PFSK-1 (cell line): ENCODE data around the gene SLC43A2.

Source experiments
- FOXP2 ChIP-seq: optimal IDR thresholded peaks from 2 replicates; pipeline ENCODE3; 2011; ENCODE audit warnings: borderline replicate concordance, control low read depth, inconsistent platforms; ENCODE audit not compliant: insufficient read depth; ENCODE audit errors: extremely low read length, extremely low read depth
- POLR2AphosphoS5 ChIP-seq: IDR thresholded peaks from 2 replicates; pipeline ENCODE4 v1.6.1; 2012; ENCODE audit warnings: low read depth, mild to moderate bottlenecking, control low read depth, low read length, moderate library complexity
- REST ChIP-seq, 2 experiments: IDR thresholded peaks; 2 replicates each; pipeline versions ENCODE4 v1.6.1 to v1.8.0; 2011 to 2012; ENCODE audit warnings: low read depth in 2 of 2, low read length in 2 of 2, control low read depth in 1 of 2, inconsistent platforms in 1 of 2, mild to moderate bottlenecking in 1 of 2, moderate library complexity in 1 of 2; ENCODE audit not compliant: insufficient read depth in 1 of 2
- SIN3A ChIP-seq: IDR thresholded peaks from 2 replicates; pipeline ENCODE4 v1.6.1; 2012; ENCODE audit warnings: mild to moderate bottlenecking, low read length, moderate library complexity, borderline replicate concordance; ENCODE audit not compliant: insufficient read depth
- TAF1 ChIP-seq: IDR thresholded peaks from 2 replicates; pipeline ENCODE4 v1.6.1; 2012; ENCODE audit warnings: low read length, control low read depth, borderline replicate concordance; ENCODE audit not compliant: insufficient read depth

SLC43A2 gene

GRCh38 chr17:1628856-1629503 lies 346 bp upstream of the SLC43A2 start:
- no peak for TF ChIP-seq REST (IDR thresholded peaks at IDR 0.05; ENCODE audit: insufficient read depth in 1 of 2, low read depth in 2 of 2, low read length in 2 of 2)
- TF ChIP-seq POLR2AphosphoS5, result no peak; the same call in 1 of the 2 replicates
- TF ChIP-seq SIN3A, result 0 out of 2 replicates have a peak, but pooled peaks have one; percentile 40
- no peak for TF ChIP-seq FOXP2

- TF ChIP-seq REST (IDR thresholded peaks at IDR 0.05; ENCODE audit: insufficient read depth in 1 of 2, low read depth in 2 of 2, low read length in 2 of 2) (no peak), FOXP2 (no peak), SIN3A (no peak), TAF1 (no peak), POLR2AphosphoS5 (no peak)
These were observed 1.3 kb downstream of the SLC43A2 start for GRCh38 chr17:1627182-1627981.

- TF ChIP-seq POLR2AphosphoS5 (no peak), SIN3A (no peak), TAF1 (no peak), FOXP2 (no peak), REST (IDR thresholded peaks at IDR 0.05; ENCODE audit: insufficient read depth in 1 of 2, low read depth in 2 of 2, low read length in 2 of 2) (no peak)
These were observed 2.3 kb downstream of the SLC43A2 start for GRCh38 chr17:1626333-1626732.

GRCh38 chr17:1625581-1625980 lies 3.1 kb downstream of the SLC43A2 start:
- no peak for TF ChIP-seq REST (IDR thresholded peaks at IDR 0.05; ENCODE audit: insufficient read depth in 1 of 2, low read depth in 2 of 2, low read length in 2 of 2)
